Calu3 (cell line): ENCODE measurements around the gene GCC2. TPM values are rescaled to one million over a fixed set of nuclear protein-coding genes. Genes with fewer than 3 reads are reported as not detected.

Experiments
- BruUV-seq: library from RNA; stranded (reverse); fragments of 400-500 nt; replicated peaks from 2 replicates; lab custom pipeline; 2021; lab: Mats Ljungman, UMichigan
- CTCF ChIA-PET: fragments of 300-600 bp; sonication (Branson Sonifier 250); formaldehyde crosslinking; loops from one replicate; lab custom pipeline; 2022; ENCODE audit warnings: antibody characterized with exemption; lab: Charles Lee
- DNase-seq: peaks from one replicate; pipeline ENCODE4 v3.0.0; 2022
- H3K27ac Mint-ChIP-seq: one replicate; pipeline ENCODE4 v1.8.0; 2022; ENCODE audit warnings: mixed read lengths; ENCODE audit not compliant: unreplicated experiment
- H3K27me3 Mint-ChIP-seq: one replicate; pipeline ENCODE4 v1.8.0; 2022; ENCODE audit warnings: mixed read lengths; ENCODE audit not compliant: unreplicated experiment
- H3K36me3 Mint-ChIP-seq: one replicate; pipeline ENCODE4 v1.8.0; 2022; ENCODE audit warnings: mild to moderate bottlenecking, moderate library complexity, mixed read lengths; ENCODE audit not compliant: insufficient read depth, unreplicated experiment
- H3K4me1 Mint-ChIP-seq: one replicate; pipeline ENCODE4 v1.8.0; 2022; ENCODE audit warnings: mild to moderate bottlenecking, low read depth, mixed read lengths; ENCODE audit not compliant: unreplicated experiment
- H3K4me3 Mint-ChIP-seq: one replicate; pipeline ENCODE4 v1.8.0; 2022; ENCODE audit warnings: mild to moderate bottlenecking, low read depth, moderate library complexity, mixed read lengths; ENCODE audit not compliant: unreplicated experiment
- H3K9me3 Mint-ChIP-seq: one replicate; pipeline ENCODE4 v1.8.0; 2022; ENCODE audit warnings: low read depth, mixed read lengths; ENCODE audit not compliant: unreplicated experiment
- CTCF ChIP-seq: fragments of 200-600 bp; IDR thresholded peaks from one replicate; pipeline ENCODE4 v1.8.0; 2022; ENCODE audit warnings: antibody characterized with exemption; ENCODE audit not compliant: unreplicated experiment
- intact Hi-C: fragments of 100-400 bp; cut with micrococcal nuclease; formaldehyde crosslinking; loops from one replicate; pipeline ENCODE4 v1.10.0; 2022; ENCODE audit not compliant: unreplicated experiment
- total RNA-seq: library from RNA; stranded (reverse); gene quantifications from 2 replicates; pipeline ENCODE4 v1.2.3, GENCODE V29; 2022

Gene GCC2
- total RNA-seq, 1 experiment from 2014 or later, result 54.9 TPM

- DNase-seq, result peak; percentile 21
- Mint-ChIP-seq H3K4me3 (no peak overlapping the region), H3K4me1 (no peaks in the 10 kb centered on the region), H3K36me3 (no peaks in the 10 kb centered on the region), H3K27me3 (no peaks in the 10 kb centered on the region), H3K9me3 (no peaks in the 10 kb centered on the region), H3K27ac (no peak overlapping the region)
- no peak for TF ChIP-seq CTCF
- CTCF ChIA-PET, result interaction anchor here (0.6 kb wide), 1 partner anchor 410 kb away, joined by 4 read pairs; no protein-coding TSS in a partner anchor
- BruUV-seq, result no TSS peak
- intact Hi-C loops, result no loop called here
Measured at GRCh38 chr2:108412995-108413710, 35.9 kb upstream of the GCC2 start.

- no peaks in the 10 kb centered on the region for H3K9me3 Mint-ChIP-seq
- H3K4me3 Mint-ChIP-seq, result no peak overlapping the region
- DNase-seq, result no peak
- no peaks in the 10 kb centered on the region for H3K36me3 Mint-ChIP-seq
- no TSS peak for BruUV-seq
- H3K4me1 Mint-ChIP-seq, result no peaks in the 10 kb centered on the region
- CTCF ChIA-PET, result no interaction called here
- H3K27ac Mint-ChIP-seq, result no peak overlapping the region
- intact Hi-C loops, result no loop called here
- TF ChIP-seq CTCF, result no peak
- no peaks in the 10 kb centered on the region for H3K27me3 Mint-ChIP-seq
Measured at GRCh38 chr2:108413711-108414095, 35.3 kb upstream of the GCC2 start.

GRCh38 chr2:108414256-108414876 is 34.6 kb upstream of the GCC2 start:
- intact Hi-C loops, result no loop called here
- TF ChIP-seq CTCF, result no peak
- CTCF ChIA-PET, result no interaction called here
- no peaks in the 10 kb centered on the region for H3K36me3 Mint-ChIP-seq
- no TSS peak for BruUV-seq
- no peak for DNase-seq
- no peaks in the 10 kb centered on the region for H3K9me3 Mint-ChIP-seq
- H3K27ac Mint-ChIP-seq, result no peak overlapping the region
- H3K4me3 Mint-ChIP-seq, result no peak overlapping the region
- no peaks in the 10 kb centered on the region for H3K27me3 Mint-ChIP-seq
- no peaks in the 10 kb centered on the region for H3K4me1 Mint-ChIP-seq

GRCh38 chr2:108414945-108415344 is 34.1 kb upstream of the GCC2 start:
- intact Hi-C loops, result loop anchor here (5.0 kb wide), 1 partner anchor 167 kb away; no protein-coding TSS in a partner anchor
- no peak for TF ChIP-seq CTCF
- DNase-seq, result no peak
- Mint-ChIP-seq H3K27me3 (no peaks in the 10 kb centered on the region), H3K4me1 (no peaks in the 10 kb centered on the region), H3K27ac (no peak overlapping the region), H3K4me3 (no peak overlapping the region), H3K36me3 (no peaks in the 10 kb centered on the region), H3K9me3 (no peaks in the 10 kb centered on the region)
- CTCF ChIA-PET, result no interaction called here
- no TSS peak for BruUV-seq
